Neuronal stem cell (in vitro differentiated cells): ENCODE measurements around the gene DHFR2. TPM values are rescaled to one million over a fixed set of nuclear protein-coding genes. Genes with fewer than 3 reads are reported as not detected.
"Not testable (repeated sequence)": the region's sequence is repeated elsewhere in the genome, so short reads cannot be mapped to it uniquely, and the experiment has no call there.

Experiments used
- DNase-seq: peaks from one replicate; pipeline ENCODE4 v3.0.0-alpha.2; 2013; ENCODE audit warnings: low spot score
- H2AFZ ChIP-seq: one replicate; pipeline ENCODE4 v1.6.1; 2013; ENCODE audit warnings: mild to moderate bottlenecking, low read length, inconsistent platforms
- H2AK5ac ChIP-seq: 2 replicates; pipeline ENCODE4 v1.6.1; 2013; ENCODE audit warnings: low read depth, mild to moderate bottlenecking, inconsistent platforms, low read length, moderate library complexity, mixed read lengths
- H2BK120ac ChIP-seq: 2 replicates; pipeline ENCODE4 v1.6.1; 2013; ENCODE audit warnings: low read depth, mild to moderate bottlenecking, inconsistent platforms, low read length, moderate library complexity, mixed read lengths
- H2BK12ac ChIP-seq: one replicate; pipeline ENCODE4 v1.6.1; 2013; ENCODE audit warnings: low read length, inconsistent platforms
- H2BK15ac ChIP-seq: 2 replicates; pipeline ENCODE4 v1.6.1; 2013; ENCODE audit warnings: mild to moderate bottlenecking, low read length, inconsistent platforms, mixed read lengths
- H2BK5ac ChIP-seq: one replicate; pipeline ENCODE4 v1.6.1; 2013; ENCODE audit warnings: inconsistent platforms, mild to moderate bottlenecking, low read length, moderate library complexity
- H3K14ac ChIP-seq: one replicate; pipeline ENCODE4 v1.6.1; 2013; ENCODE audit warnings: low read length, inconsistent platforms
- H3K18ac ChIP-seq: 2 replicates; pipeline ENCODE4 v1.6.1; 2013; ENCODE audit warnings: low read length, inconsistent platforms
- H3K23ac ChIP-seq: 2 replicates; pipeline ENCODE4 v1.6.1; 2013; ENCODE audit warnings: low read depth, mild to moderate bottlenecking, mixed read lengths, low read length, inconsistent platforms; ENCODE audit not compliant: poor library complexity
- H3K27ac ChIP-seq: replicated peaks from 3 replicates; pipeline ENCODE4 v1.5.1; 2013; ENCODE audit warnings: low read length, inconsistent platforms
- H3K27me3 ChIP-seq, 3 experiments: 2 replicates each; pipeline ENCODE4 v1.6.1; 2013; ENCODE audit warnings: low read length in 3 of 3, mild to moderate bottlenecking in 2 of 3, inconsistent platforms in 1 of 3, low read depth in 1 of 3, mixed read lengths in 1 of 3, moderate library complexity in 1 of 3; ENCODE audit not compliant: control insufficient read depth in 3 of 3, insufficient read depth in 3 of 3
- H3K36me3 ChIP-seq, 2 donors: replicated peaks in 1 of 2; 2 replicates each; pipeline ENCODE4 v1.6.1; 2013; ENCODE audit warnings: low read length in 2 of 2; ENCODE audit not compliant: control insufficient read depth in 2 of 2, insufficient read depth in 2 of 2
- H3K4ac ChIP-seq: 2 replicates; pipeline ENCODE4 v1.6.1; 2013; ENCODE audit warnings: inconsistent platforms, mild to moderate bottlenecking, low read length, moderate library complexity
- H3K4me1 ChIP-seq, 2 donors: 1 replicate in 1 of 2; 2 replicates in 1 of 2; pipeline ENCODE4 v1.6.1; 2013; ENCODE audit warnings: low read length in 2 of 2, low read depth in 1 of 2; ENCODE audit not compliant: control insufficient read depth in 2 of 2, insufficient read depth in 1 of 2
- H3K4me2 ChIP-seq: one replicate; pipeline ENCODE4 v1.6.1; 2013; ENCODE audit warnings: mild to moderate bottlenecking, low read length, inconsistent platforms; ENCODE audit not compliant: insufficient read depth, poor library complexity, severe bottlenecking
- H3K4me3 ChIP-seq, 2 donors: 2 replicates each; pipeline ENCODE4 v1.5.1; 2013; ENCODE audit warnings: low read length in 2 of 2, mild to moderate bottlenecking in 2 of 2, inconsistent platforms in 1 of 2, moderate library complexity in 1 of 2
- H3K79me1 ChIP-seq: one replicate; pipeline ENCODE4 v1.6.1; 2013; ENCODE audit warnings: low read depth, mild to moderate bottlenecking, inconsistent platforms, low read length, moderate library complexity
- H3K9ac ChIP-seq: one replicate; pipeline ENCODE4 v1.6.1; 2013; ENCODE audit warnings: mild to moderate bottlenecking, low read depth, low read length, inconsistent platforms; ENCODE audit not compliant: poor library complexity
- H3K9me3 ChIP-seq, 2 donors: replicated peaks in 1 of 2; 2 replicates each; pipeline versions ENCODE3 to v1.6.1; 2013; ENCODE audit warnings: low read length in 2 of 2, mild to moderate bottlenecking in 2 of 2, inconsistent platforms in 1 of 2, low read depth in 1 of 2, mixed read lengths in 1 of 2, moderate library complexity in 1 of 2; ENCODE audit not compliant: control insufficient read depth in 2 of 2, insufficient read depth in 1 of 2
- H4K8ac ChIP-seq: one replicate; pipeline ENCODE4 v1.6.1; 2013; ENCODE audit warnings: low read depth, mild to moderate bottlenecking, inconsistent platforms, low read length, moderate library complexity
- H4K91ac ChIP-seq: one replicate; pipeline ENCODE4 v1.6.1; 2013; ENCODE audit warnings: low read length, low read depth, mild to moderate bottlenecking, inconsistent platforms; ENCODE audit not compliant: poor library complexity
- WGBS, 2 donors: extraction: QIAGEN DNeasy Blood & Tissue Kit; methylation state at CpG; one replicate each; pipeline ENCODE4 v1.1.7; 2013; ENCODE audit warnings: missing lambda C conversion rate in 2 of 2, mixed read lengths in 1 of 2; ENCODE audit not compliant: insufficient read length in 2 of 2, insufficient replicate concordance in 1 of 2; ENCODE audit errors: extremely low coverage in 2 of 2; 5-methylcytosine and 5-hydroxymethylcytosine counted together
- polyA plus RNA-seq, 2 experiments: library from polyadenylated mRNA; stranded (reverse); fragments of 200-250 nt; gene quantifications; one replicate each; pipeline ENCODE4 v1.2.3, GENCODE V29; 2013

The DHFR2 gene
- polyA plus RNA-seq (2013, experiment 1 of 2), result 4.7 TPM
- 4.9 TPM for polyA plus RNA-seq (2013, experiment 2 of 2)

- Histone ChIP-seq H3K4me2 (peak within 1 kb of the TSS; percentile 65), H3K79me1 (peaks cover 2% of the 10 kb centered on the region), H3K4me1 (peaks cover 0 to 3% of the 10 kb centered on the region in 2 donors), H4K8ac (peak within 1 kb of the TSS; percentile 82), H3K9me3 (peaks cover 0 to 6% of the 10 kb centered on the region in 2 donors), H2BK12ac (no peak within 1 kb of the TSS), H3K27ac (peak within 1 kb of the TSS; percentile 88), H3K36me3 (peaks cover 0 to 49% of the 10 kb centered on the region in 2 donors), H3K4ac (peak within 1 kb of the TSS; percentile 53), H3K4me3 (peak within 1 kb of the TSS; percentile 59 to 93), H2BK120ac (no peak within 1 kb of the TSS), H3K18ac (peak within 1 kb of the TSS; percentile 97), H3K27me3 (no peaks in the 10 kb centered on the region), H3K9ac (peak within 1 kb of the TSS; percentile 70), H2BK5ac (peak within 1 kb of the TSS; percentile 94), H4K91ac (no peak within 1 kb of the TSS), H3K23ac (no peak within 1 kb of the TSS), H2AK5ac (peak within 1 kb of the TSS; percentile 7), H2AFZ (peak within 1 kb of the TSS; percentile 94), H2BK15ac (no peak within 1 kb of the TSS), H3K14ac (no peak within 1 kb of the TSS)
- peak; percentile 95 for DNase-seq
- WGBS, 2 donors, result no CpG with 5 or more reads among the region's 52 CpGs
These were observed at the start of gene DHFR2, which contains the start of gene NSUN3 for GRCh38 chr3:94062513-94063404. DHFR2 (minus strand) TSS chr3:94062916; CDS start chr3:94061511, 1,405 bp downstream. NSUN3 (plus strand) TSS chr3:94063061; CDS start chr3:94063127, 66 bp downstream.

- H2BK5ac ChIP-seq, result no peak overlapping the region
- no peaks in the 10 kb centered on the region for H3K9me3 ChIP-seq
- H3K27ac ChIP-seq, result no peak overlapping the region
- H3K4ac ChIP-seq, result no peak overlapping the region
- no peaks in the 10 kb centered on the region for H3K4me1 ChIP-seq
- no peak overlapping the region for H2BK15ac ChIP-seq
- no peak for DNase-seq
- H3K4me3 ChIP-seq, result no peak overlapping the region
- no peak overlapping the region for H3K18ac ChIP-seq
- no peak overlapping the region for H4K91ac ChIP-seq
- H3K36me3 ChIP-seq, result peaks cover 0 to 42% of the 10 kb centered on the region in 2 donors
- H3K79me1 ChIP-seq, result no peaks in the 10 kb centered on the region
- no peak overlapping the region for H2AFZ ChIP-seq
- H2BK12ac ChIP-seq, result no peak overlapping the region
- H3K23ac ChIP-seq, result no peak overlapping the region
- H3K14ac ChIP-seq, result no peak overlapping the region
- no peaks in the 10 kb centered on the region for H3K27me3 ChIP-seq
- H3K9ac ChIP-seq, result no peak overlapping the region
- no peak overlapping the region for H2BK120ac ChIP-seq
- H2AK5ac ChIP-seq, result no peak overlapping the region
- no peak overlapping the region for H3K4me2 ChIP-seq
- no peak overlapping the region for H4K8ac ChIP-seq
These were observed 48.1 kb upstream of the DHFR2 start for GRCh38 chr3:94110854-94111253.

GRCh38 chr3:94110232-94110631 is 47.5 kb upstream of the DHFR2 start:
- H3K4me3 ChIP-seq, H3K18ac ChIP-seq, H3K9me3 ChIP-seq, H2BK120ac ChIP-seq, H3K79me1 ChIP-seq, H3K4me1 ChIP-seq, H3K27me3 ChIP-seq, H4K91ac ChIP-seq, H2AFZ ChIP-seq, H2BK15ac ChIP-seq, H2AK5ac ChIP-seq, H2BK5ac ChIP-seq, H2BK12ac ChIP-seq, H3K27ac ChIP-seq, H3K14ac ChIP-seq, H3K4me2 ChIP-seq, H3K4ac ChIP-seq, H3K9ac ChIP-seq, DNase-seq, H4K8ac ChIP-seq, H3K23ac ChIP-seq: not testable (repeated sequence)
- peaks cover 0 to 47% of the 10 kb centered on the region in 2 donors for H3K36me3 ChIP-seq

GRCh38 chr3:94106268-94106667 is 43.6 kb upstream of the DHFR2 start:
- no peak overlapping the region for H2AK5ac ChIP-seq
- no peak overlapping the region for H2AFZ ChIP-seq
- H3K4me1 ChIP-seq, result no peaks in the 10 kb centered on the region
- no peak overlapping the region for H3K23ac ChIP-seq
- no peak overlapping the region for H3K18ac ChIP-seq
- no peak overlapping the region for H2BK15ac ChIP-seq
- no peaks in the 10 kb centered on the region for H3K9me3 ChIP-seq
- H3K36me3 ChIP-seq, result peaks cover 0 to 60% of the 10 kb centered on the region in 2 donors
- no peak overlapping the region for H3K14ac ChIP-seq
- H2BK5ac ChIP-seq, result no peak overlapping the region
- H4K8ac ChIP-seq, result no peak overlapping the region
- no peak overlapping the region for H2BK120ac ChIP-seq
- no peak overlapping the region for H3K27ac ChIP-seq
- no peak overlapping the region for H3K4me3 ChIP-seq
- no peaks in the 10 kb centered on the region for H3K27me3 ChIP-seq
- no peak overlapping the region for H4K91ac ChIP-seq
- no peak overlapping the region for H3K4ac ChIP-seq
- WGBS, 2 donors, result no CpG with 5 or more reads among the region's 5 CpGs
- H3K9ac ChIP-seq, result no peak overlapping the region
- H3K4me2 ChIP-seq, result no peak overlapping the region
- H3K79me1 ChIP-seq, result no peaks in the 10 kb centered on the region
- no peak overlapping the region for H2BK12ac ChIP-seq
- no peak for DNase-seq
